Ishikawa (cell line): Measurements from ENCODE around the gene CT83.

Source experiments
- EP300 ChIP-seq: IDR thresholded peaks from 2 replicates; pipeline ENCODE4 v1.6.1; 2012; ENCODE audit warnings: borderline replicate concordance
- REST ChIP-seq: IDR thresholded peaks from 2 replicates; pipeline ENCODE4 v1.6.1; 2012; ENCODE audit warnings: low read depth, mild to moderate bottlenecking

GRCh38 chrX:116462822-116463221, at the start of gene CT83:
- TF ChIP-seq EP300 (no peak), REST (no peak)
